ENCODE results near the gene KAZN.

GRCh38 chr1:14613926-14614325, 15.4 kb downstream of the KAZN start:
- TF ChIP-seq POLR2A (IDR thresholded peaks at IDR 0.05) = no peak
- no peak for TF ChIP-seq CTCF (IDR thresholded peaks at IDR 0.05)
- no peak for TF ChIP-seq POLR2AphosphoS5 (IDR thresholded peaks at IDR 0.05)
- TF ChIP-seq EP300 (IDR thresholded peaks at IDR 0.05) = no peak
